ENCODE data around the gene INF2. TPM values are rescaled to one million over a fixed set of nuclear protein-coding genes. Genes with fewer than 3 reads are reported as not detected.

INF2 gene
- total RNA-seq, 1 experiment from 2014 or later, result 58.3 TPM

GRCh38 chr14:104665114-104665656 lies 24.2 kb upstream of the INF2 start:
- TF ChIP-seq, protein P1, sequence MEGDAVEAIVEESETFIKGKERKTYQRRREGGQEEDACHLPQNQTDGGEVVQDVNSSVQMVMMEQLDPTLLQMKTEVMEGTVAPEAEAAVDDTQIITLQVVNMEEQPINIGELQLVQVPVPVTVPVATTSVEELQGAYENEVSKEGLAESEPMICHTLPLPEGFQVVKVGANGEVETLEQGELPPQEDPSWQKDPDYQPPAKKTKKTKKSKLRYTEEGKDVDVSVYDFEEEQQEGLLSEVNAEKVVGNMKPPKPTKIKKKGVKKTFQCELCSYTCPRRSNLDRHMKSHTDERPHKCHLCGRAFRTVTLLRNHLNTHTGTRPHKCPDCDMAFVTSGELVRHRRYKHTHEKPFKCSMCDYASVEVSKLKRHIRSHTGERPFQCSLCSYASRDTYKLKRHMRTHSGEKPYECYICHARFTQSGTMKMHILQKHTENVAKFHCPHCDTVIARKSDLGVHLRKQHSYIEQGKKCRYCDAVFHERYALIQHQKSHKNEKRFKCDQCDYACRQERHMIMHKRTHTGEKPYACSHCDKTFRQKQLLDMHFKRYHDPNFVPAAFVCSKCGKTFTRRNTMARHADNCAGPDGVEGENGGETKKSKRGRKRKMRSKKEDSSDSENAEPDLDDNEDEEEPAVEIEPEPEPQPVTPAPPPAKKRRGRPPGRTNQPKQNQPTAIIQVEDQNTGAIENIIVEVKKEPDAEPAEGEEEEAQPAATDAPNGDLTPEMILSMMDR (conservative IDR thresholded peaks at IDR 0.05), result no peak
- H4K8ac ChIP-seq (replicated peaks; ENCODE audit: insufficient read length, low read depth, low read length), result no peak overlapping the region

More at GRCh38 chr14:104665114-104665656, 24.2 kb upstream of the INF2 start:
- Mint-ChIP-seq H3K36me3 (ENCODE audit: insufficient read depth in 1 of 3, low read depth in 3 of 3) (peaks cover 0 to 6% (median 1%) of the 10 kb centered on the region in 3 experiments; a peak in 3 of 7 replicates), H3K27ac (peak overlapping the region in 2 of 3 experiments; percentile 1 to 34; a peak in 2 of 7 replicates), H3K27me3 (ENCODE audit: low read depth) (peaks cover 13% of the 10 kb centered on the region), H3K4me1 (peaks cover 17 to 30% of the 10 kb centered on the region in 2 experiments), H3K4me3 (peak overlapping the region in 1 of 2 experiments; percentile 24; a peak in 2 of 5 replicates), H3K9me3 (peaks cover 4 to 8% of the 10 kb centered on the region in 2 experiments; a peak in 4 of 5 replicates)
- H2BK5ac ChIP-seq (ENCODE audit: insufficient read length, low read length), result no peak overlapping the region
- H2BK12ac ChIP-seq (ENCODE audit: insufficient read length, low read depth, low read length), result no peak overlapping the region
- no peak overlapping the region for H2BK120ac ChIP-seq (ENCODE audit: low read depth, low read length, poor library complexity, severe bottlenecking)
- DNase-seq, result no peak
- no peak overlapping the region for H4K91ac ChIP-seq (ENCODE audit: insufficient read length, low read depth, low read length)
- no peaks in the 10 kb centered on the region for H3K27me3 ChIP-seq (ENCODE audit: insufficient read depth, low read length)
- no peaks in the 10 kb centered on the region for H3K79me2 ChIP-seq (ENCODE audit: insufficient read depth, low read length)
- H3K9ac ChIP-seq (ENCODE audit: extremely low read depth, insufficient read length, low read length), result no peak overlapping the region
- no peak overlapping the region for H3K14ac ChIP-seq (ENCODE audit: insufficient read depth, low read length)
- H3K23ac ChIP-seq (ENCODE audit: insufficient read length, low read depth, low read length), result no peak overlapping the region
- no peak overlapping the region for H3K27ac ChIP-seq (ENCODE audit: insufficient read length, low read depth, low read length)
- no peak overlapping the region for H3K56ac ChIP-seq (ENCODE audit: insufficient read length, low read depth, low read length)
- H2BK15ac ChIP-seq (ENCODE audit: low read depth, low read length), result no peak overlapping the region
- no peaks in the 10 kb centered on the region; the same call in 1 of the 2 replicates for H3K4me1 ChIP-seq (ENCODE audit: insufficient read depth, low read length)
- no peak overlapping the region for H2BK20ac ChIP-seq (ENCODE audit: low read depth, low read length, poor library complexity, severe bottlenecking)
- no peaks in the 10 kb centered on the region for H3K79me1 ChIP-seq (ENCODE audit: insufficient read depth, low read depth, low read length, poor library complexity, severe bottlenecking)
- peak overlapping the region; percentile 14 for H4K5ac ChIP-seq (ENCODE audit: insufficient read length, low read depth, low read length)
- H2AFZ ChIP-seq (ENCODE audit: low read length), result no peak overlapping the region
- no peaks in the 10 kb centered on the region for H3K23me2 ChIP-seq (ENCODE audit: insufficient read length, low read depth, low read length, poor library complexity, severe bottlenecking)
- peak overlapping the region; percentile 7 for H3K18ac ChIP-seq (ENCODE audit: insufficient read length, low read depth, low read length)
- no peak overlapping the region for H3K4ac ChIP-seq (ENCODE audit: low read depth, low read length)
- WGBS (ENCODE audit: extremely low coverage, insufficient read length, low lambda C conversion rate), result no CpG with 5 or more reads among the region's 2 CpGs
- no peaks in the 10 kb centered on the region for H4K20me1 ChIP-seq (ENCODE audit: control insufficient read depth, insufficient read depth, insufficient read length)
- no peak overlapping the region for H3K4me2 ChIP-seq (ENCODE audit: insufficient read depth, insufficient read length, low read length)
- no peaks in the 10 kb centered on the region for H3K9me3 ChIP-seq (ENCODE audit: control insufficient read depth, low read depth, low read length)
- no peak overlapping the region for H3T11ph ChIP-seq (ENCODE audit: low read length)
- H2AK5ac ChIP-seq (ENCODE audit: insufficient read length, low read length), result no peak overlapping the region

All from H9 (cell line).